ENCODE measurements around the gene SULT1C3.

Gene SULT1C3

DNA sequence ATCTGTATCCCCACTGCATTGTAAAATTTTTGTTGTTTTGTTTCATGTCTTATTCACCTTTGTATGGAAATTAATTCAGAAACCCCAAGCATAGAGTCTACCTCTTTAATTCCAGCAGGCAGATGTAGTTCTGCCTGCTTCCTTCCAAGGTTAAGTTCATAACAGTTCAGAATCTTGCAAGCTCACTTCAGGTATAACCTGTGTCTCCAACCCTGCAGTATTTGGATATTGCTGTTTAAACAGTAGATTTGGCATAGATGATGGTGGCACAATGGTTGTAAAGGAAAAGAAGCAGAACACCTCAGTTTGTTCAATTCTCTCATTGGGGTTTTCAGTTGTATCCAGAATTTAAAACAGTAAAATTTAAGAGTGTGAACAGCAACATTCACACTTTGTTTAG lies 70.1 kb downstream of the SULT1C3 start:
- DNase-seq = no peak
